GM12878 (cell line): ENCODE data around the gene ZNHIT1. TPM values are rescaled to one million over a fixed set of nuclear protein-coding genes. Genes with fewer than 3 reads are reported as not detected.

ENCODE experiments used
- ATAC-seq: fragments of 200-7000 bp; cut with Tn5 transposase; 3 replicates; pipeline ENCODE4 v1.9.1; 2020; ENCODE audit warnings: mild to moderate bottlenecking, moderate library complexity
- BruUV-seq: library from RNA; stranded (reverse); fragments of 400-500 nt; replicated peaks from 2 replicates; lab custom pipeline; 2021; lab: Mats Ljungman, UMichigan
- CTCF ChIA-PET: fragments of 300-600 bp; sonication (Branson Sonifier 250); formaldehyde crosslinking; extraction: SDS; loops from one replicate; lab custom pipeline; 2021; ENCODE audit warnings: inconsistent platforms; lab: Yijun Ruan, JAX
- POLR2A ChIA-PET: fragments of 350-600 bp; formaldehyde crosslinking; extraction: SDS; loops from one replicate; lab custom pipeline; 2021; ENCODE audit warnings: inconsistent platforms; lab: Charles Lee
- RAD21 ChIA-PET: fragments of 300-600 bp; sonication (Branson Sonifier 250); formaldehyde crosslinking; loops from one replicate; lab custom pipeline; 2023; ENCODE audit warnings: antibody characterized with exemption; ENCODE audit not compliant: unreplicated experiment; lab: Charles Lee
- SMC1A ChIA-PET: fragments of 300-600 bp; sonication (Branson Sonifier 250); formaldehyde crosslinking; loops from one replicate; lab custom pipeline; 2023; ENCODE audit not compliant: unreplicated experiment, uncharacterized antibody; lab: Charles Lee
- DNase-seq: peaks from one replicate; pipeline ENCODE4 v3.0.0-alpha.2; 2011; ENCODE audit warnings: low read depth, low spot score
- FAIRE-seq: peaks from 3 replicates; lab custom pipeline; 2011; peaks lifted over from hg19 to GRCh38; lab: Jason Lieb, UNC
- H2AFZ ChIP-seq: 2 replicates; pipeline ENCODE4 v1.6.0; 2011; ENCODE audit warnings: low read depth, low read length, control low read depth; ENCODE audit not compliant: control insufficient read depth
- H3K27ac ChIP-seq: 2 replicates; pipeline ENCODE4 v1.5.1; 2011; ENCODE audit warnings: control low read depth; ENCODE audit not compliant: control insufficient read depth, insufficient read depth
- H3K27me3 ChIP-seq, 2 experiments: replicated peaks in 1 of 2; 2 replicates each; pipeline versions ENCODE4 v1.6.0 to v1.6.1; 2011; ENCODE audit warnings: low read length in 1 of 2; ENCODE audit not compliant: control insufficient read depth in 2 of 2, insufficient read depth in 2 of 2
- H3K36me3 ChIP-seq, 2 experiments: 2 replicates each; pipeline ENCODE4 v1.5.1; 2011; ENCODE audit warnings: low read length in 1 of 2; ENCODE audit not compliant: control insufficient read depth in 2 of 2, insufficient read depth in 2 of 2
- H3K4me1 ChIP-seq: 2 replicates; pipeline ENCODE4 v1.6.1; 2011; ENCODE audit warnings: mild to moderate bottlenecking, low read length, moderate library complexity, mixed read lengths; ENCODE audit not compliant: control insufficient read depth, insufficient read depth
- H3K4me2 ChIP-seq: 2 replicates; pipeline ENCODE4 v1.6.0; 2011; ENCODE audit warnings: control low read depth; ENCODE audit not compliant: control insufficient read depth, insufficient read depth
- H3K4me3 ChIP-seq: fragments of 200-600 bp; sonication (generic); 2 replicates; pipeline ENCODE4 v1.5.1; 2016
- H3K79me2 ChIP-seq: 2 replicates; pipeline ENCODE4 v1.6.0; 2011; ENCODE audit warnings: low read length; ENCODE audit not compliant: control insufficient read depth, insufficient read depth
- H3K9ac ChIP-seq: 2 replicates; pipeline ENCODE4 v1.8.0; 2011; ENCODE audit warnings: low read length, control low read depth, mixed read lengths; ENCODE audit not compliant: control insufficient read depth, insufficient read depth
- H3K9me3 ChIP-seq: replicated peaks from 3 replicates; pipeline ENCODE4 v1.5.1; 2011; ENCODE audit warnings: mild to moderate bottlenecking, low read length; ENCODE audit not compliant: control insufficient read depth, insufficient read depth
- H4K20me1 ChIP-seq: 2 replicates; pipeline ENCODE4 v1.6.0; 2011; ENCODE audit not compliant: control insufficient read depth, insufficient read depth
- BHLHE40 ChIP-seq, 2 experiments: fragments of 450-650 bp in 1 of 2; IDR thresholded peaks; 2 replicates each; pipeline ENCODE4 v1.6.1; 2011 to 2017; ENCODE audit warnings: low read depth in 2 of 2, borderline replicate concordance in 1 of 2, improper control_type of control experiment in 1 of 2, low read length in 1 of 2, mild to moderate bottlenecking in 1 of 2
- CBX3 ChIP-seq: fragments of 200-600 bp; sonication (generic); IDR thresholded peaks from 2 replicates; pipeline ENCODE4 v1.6.1; 2016; ENCODE audit warnings: low read depth, borderline replicate concordance
- EGR1 ChIP-seq, 2 experiments: IDR thresholded peaks; 1 replicate in 1 of 2; 2 replicates in 1 of 2; pipeline ENCODE4 v1.6.1; 2011 to 2012; ENCODE audit warnings: low read depth in 2 of 2, low read length in 2 of 2, borderline replicate concordance in 1 of 2, mild to moderate bottlenecking in 1 of 2, moderate library complexity in 1 of 2
- ESRRA ChIP-seq: IDR thresholded peaks from 2 replicates; pipeline ENCODE4 v1.6.1; 2012; ENCODE audit warnings: mild to moderate bottlenecking, low read length, improper control_type of control experiment
- GATAD2B ChIP-seq: fragments of 450-650 bp; conservative IDR thresholded peaks from 2 replicates; pipeline ENCODE4 v1.6.1; 2017; ENCODE audit warnings: low read depth, mild to moderate bottlenecking, moderate library complexity
- MYB ChIP-seq: fragments of 150-350 bp; IDR thresholded peaks from 2 replicates; pipeline ENCODE4 v1.6.1; 2014; ENCODE audit warnings: mild to moderate bottlenecking, low read depth, low read length, borderline replicate concordance
- NFXL1 ChIP-seq: fragments of 450-650 bp; IDR thresholded peaks from 2 replicates; pipeline ENCODE4 v1.6.1; 2017; ENCODE audit warnings: antibody characterized with exemption, mild to moderate bottlenecking, borderline replicate concordance
- PAX5 ChIP-seq: IDR thresholded peaks from 2 replicates; pipeline ENCODE4 v1.6.1; 2011; ENCODE audit warnings: low read depth, low read length, borderline replicate concordance
- POLR2AphosphoS2 ChIP-seq: IDR thresholded peaks from 2 replicates; pipeline ENCODE4 v1.6.1; 2011; ENCODE audit warnings: low read depth, mild to moderate bottlenecking, low read length, improper control_type of control experiment, moderate library complexity
- RB1 ChIP-seq: fragments of 450-650 bp; formaldehyde crosslinking; IDR thresholded peaks from 2 replicates; pipeline ENCODE4 v1.6.1; 2017; ENCODE audit warnings: mild to moderate bottlenecking, borderline replicate concordance
- RBBP5 ChIP-seq: fragments of 200-600 bp; sonication (generic); conservative IDR thresholded peaks from 2 replicates; pipeline ENCODE4 v1.6.1; 2016
- SRF ChIP-seq, 2 experiments: IDR thresholded peaks; 2 replicates each; pipeline ENCODE4 v1.6.1; 2011; ENCODE audit warnings: low read depth in 2 of 2, low read length in 2 of 2, mild to moderate bottlenecking in 1 of 2, moderate library complexity in 1 of 2
- TCF3 ChIP-seq: IDR thresholded peaks from 2 replicates; pipeline ENCODE4 v1.6.1; 2012; ENCODE audit warnings: low read depth, mild to moderate bottlenecking, low read length, borderline replicate concordance; ENCODE audit not compliant: insufficient read depth
- TCF7 ChIP-seq: IDR thresholded peaks from 2 replicates; pipeline ENCODE4 v1.6.1; 2014; ENCODE audit warnings: antibody characterized with exemption, borderline replicate concordance
- ZNF207 ChIP-seq: fragments of 450-650 bp; IDR thresholded peaks from 2 replicates; pipeline ENCODE4 v1.6.1; 2014; ENCODE audit warnings: antibody characterized with exemption, mild to moderate bottlenecking, borderline replicate concordance
- WGBS: methylation state at CpG from one replicate; pipeline ENCODE4 v1.1.6; 2016; ENCODE audit warnings: low lambda C conversion rate; ENCODE audit not compliant: insufficient replicate concordance, insufficient coverage; ENCODE audit errors: missing lambda C conversion rate; 5-methylcytosine and 5-hydroxymethylcytosine counted together
- in situ Hi-C: fragments of 300-500 bp; cut with MboI; formaldehyde crosslinking; loops from 9 replicates; pipeline ENCODE4 v1.14.3; 2018; ENCODE audit warnings: mixed read lengths
- intact Hi-C: fragments of 100-400 bp; cut with micrococcal nuclease; formaldehyde crosslinking; loops from one replicate; pipeline ENCODE4 v1.14.2; 2022; ENCODE audit not compliant: unreplicated experiment
- polyA plus RNA-seq, 11 experiments: library from polyadenylated mRNA; depleted of rRNA in 4 of 11; unstranded in 6 of 11; stranded (reverse) in 5 of 11; fragments of >200 nt; fragmentation: Nextera tagmentation in 4 of 11; fragmentation: Illumina TruSeq in 1 of 11; extraction: Ambion mirVana in 4 of 11; extraction: Trizol in 1 of 11; gene quantifications; 1 replicate in 1 of 11; 2 replicates in 10 of 11; pipeline versions ENCODE4 v1.2.1 to v1.2.3, GENCODE V29; 2011 to 2016; ENCODE audit warnings: inconsistent platforms in 2 of 11, missing spikeins in 2 of 11, low read depth in 1 of 11
- total RNA-seq, 4 experiments: library from RNA; depleted of rRNA in 3 of 4; stranded (reverse); fragments of >200 nt in 3 of 4; fragmentation: Illumina TruSeq in 1 of 4; extraction: Trizol in 1 of 4; gene quantifications; 2 replicates each; pipeline versions ENCODE4 v1.2.1 to v1.2.3, GENCODE V29; 2013 to 2021

The ZNHIT1 gene
- total and polyA plus RNA-seq, 10 of the 15 experiments (the other 5 are each of a cell fraction or from before 2014, with no cell fraction given): 3.8 to 79.2 (median 44.5) TPM

DNA sequence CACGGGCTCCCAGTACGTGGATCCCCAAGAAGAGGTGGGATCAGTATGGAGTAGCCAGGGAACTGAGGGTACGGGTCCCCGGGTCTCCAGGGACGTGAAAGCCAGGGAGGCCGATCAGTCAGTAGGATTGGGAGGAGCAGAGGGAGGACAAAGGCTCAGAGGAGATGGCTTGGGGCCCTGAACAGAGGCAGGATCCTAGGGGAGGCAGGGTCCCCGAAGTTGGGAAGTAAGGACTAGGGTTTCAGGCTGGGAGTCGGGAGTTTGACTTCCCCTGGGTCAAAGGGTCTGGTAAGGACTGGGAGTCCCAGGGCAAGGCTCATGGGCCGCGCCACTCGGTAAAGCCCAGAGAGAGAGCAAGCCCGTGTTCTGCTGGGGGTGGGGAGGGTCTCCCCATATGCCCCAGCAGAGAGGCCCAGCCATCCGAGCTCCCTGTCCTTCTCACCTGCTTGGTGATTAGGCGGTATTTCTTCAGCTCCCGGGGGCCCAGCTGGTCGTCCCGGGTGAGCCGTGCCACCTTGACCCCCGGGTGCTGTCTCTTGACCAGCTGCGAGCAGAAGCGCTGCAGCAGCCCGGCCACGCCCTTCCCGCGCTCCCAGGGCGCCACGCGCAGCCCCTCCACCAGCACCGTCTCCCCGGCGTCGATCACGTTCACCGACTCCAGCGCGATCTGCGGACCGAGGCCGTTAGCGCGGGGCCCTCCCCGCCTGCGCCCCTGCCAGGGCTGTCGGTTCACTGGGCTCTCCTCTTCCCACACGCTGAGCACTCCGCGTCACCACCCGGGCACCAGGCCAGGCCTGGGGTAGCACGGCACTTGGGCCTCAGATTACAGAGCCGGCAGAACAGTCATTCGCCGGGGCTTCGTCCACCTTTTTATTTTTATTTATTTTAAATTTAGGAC lies 44.9 kb upstream of the ZNHIT1 start:
- 0 out of 2 replicates have a peak overlapping the region, but pooled peaks have one; percentile 23 for H3K4me3 ChIP-seq
- peaks cover 7% of the 10 kb centered on the region; the same call in 1 of the 2 replicates for H3K4me1 ChIP-seq

DNA sequence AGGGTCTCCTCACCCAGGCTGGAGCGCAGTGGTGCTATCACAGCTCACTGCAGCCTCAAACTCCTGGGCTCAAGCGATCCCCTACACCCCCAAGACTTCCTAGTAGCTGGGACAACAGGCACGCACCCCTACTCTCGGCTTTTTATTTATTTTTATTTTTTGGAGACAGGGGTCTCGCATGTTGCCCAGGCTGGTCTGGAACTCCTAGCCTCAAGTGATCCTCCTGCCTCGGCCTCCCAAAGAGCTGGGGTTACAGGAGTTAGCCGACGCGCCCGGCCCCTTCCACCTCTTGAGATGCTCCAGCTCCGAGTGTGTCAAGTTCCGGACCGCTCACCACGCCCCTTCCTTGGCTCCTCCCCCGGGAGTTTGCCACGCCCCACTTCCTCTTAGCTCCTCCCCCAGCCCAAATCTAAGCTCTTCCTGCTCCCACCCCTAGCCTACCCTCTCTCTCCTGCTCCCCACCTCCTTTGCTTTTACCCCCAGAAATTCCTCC lies 44.2 kb upstream of the ZNHIT1 start:
- H3K27me3 ChIP-seq: peaks cover 27 to 36% of the 10 kb centered on the region in 2 experiments
- no peak overlapping the region for H3K27ac ChIP-seq
- H3K4me1 ChIP-seq: peaks cover 7% of the 10 kb centered on the region; the same call in 1 of the 2 replicates
- DNase-seq (no peak), ATAC-seq (peak; percentile 90), FAIRE-seq (peak; percentile 74)
- no peaks in the 10 kb centered on the region for H4K20me1 ChIP-seq
- ChIA-PET POLR2A (interaction anchor here (0.6 to 1.0 kb wide), 3 partner anchors 9 to 29 kb away, joined by 3 to 4 read pairs (median 3); partner anchors contain the start of gene VGF), RAD21 (interaction anchor here (0.9 to 2.4 kb wide), 7 partner anchors 8 to 109 kb away, joined by 3 to 15 read pairs (median 3); partner anchors contain the start of gene VGF), CTCF (interaction anchor here (0.9 to 2.8 kb wide), 9 partner anchors 8 to 367 kb away, joined by 3 to 35 read pairs (median 5); partner anchors contain the start of genes VGF and ZNHIT1), SMC1A (interaction anchor here (0.6 to 1.8 kb wide), 9 partner anchors 9 to 148 kb away, joined by 3 to 7 read pairs (median 3); partner anchors contain the start of genes IFT22, PLOD3 and ZNHIT1)
- no TSS peak for BruUV-seq
- H3K4me2 ChIP-seq: peak overlapping the region; percentile 59; the same call in 1 of the 2 replicates
- H3K9me3 ChIP-seq: no peaks in the 10 kb centered on the region; the same call in 2 of the 3 replicates
- 0 out of 2 replicates have a peak overlapping the region, but pooled peaks have one; percentile 23 for H3K4me3 ChIP-seq
- peak overlapping the region; percentile 72 for H2AFZ ChIP-seq
- no peak overlapping the region for H3K9ac ChIP-seq
- no peaks in the 10 kb centered on the region for H3K79me2 ChIP-seq
- in situ Hi-C loops (no loop called here), intact Hi-C loops (no loop called here)
- WGBS: 1% methylated on average over 16 of the region's 16 CpGs
- no peaks in the 10 kb centered on the region for H3K36me3 ChIP-seq
- TF ChIP-seq RBBP5 (no peak), ESRRA (no peak), ZNF207 (no peak), POLR2AphosphoS2 (no peak), RB1 (no peak), TCF7 (no peak), NFXL1 (no peak), SRF (IDR thresholded peaks at IDR 0.05; ENCODE audit: low read depth in 2 of 2, low read length in 2 of 2) (peak; percentile 24 to 73; a peak in 1 of 4 replicates), TCF3 (no peak), GATAD2B (no peak), EGR1 (IDR thresholded peaks at IDR 0.05; ENCODE audit: borderline replicate concordance in 1 of 2, low read depth in 2 of 2, low read length in 2 of 2) (no peak), PAX5 (no peak), MYB (no peak)

More for the DNA sequence above, 44.9 kb upstream of the ZNHIT1 start:
- Histone ChIP-seq H4K20me1 (no peaks in the 10 kb centered on the region), H3K79me2 (no peaks in the 10 kb centered on the region), H3K9me3 (no peaks in the 10 kb centered on the region; the same call in 2 of the 3 replicates), H2AFZ (no peak overlapping the region; the same call in 1 of the 2 replicates), H3K4me2 (peak overlapping the region; percentile 50; the same call in 1 of the 2 replicates), H3K27me3 (peaks cover 26 to 32% of the 10 kb centered on the region in 2 experiments), H3K9ac (no peak overlapping the region), H3K36me3 (no peaks in the 10 kb centered on the region), H3K27ac (no peak overlapping the region)
- FAIRE-seq: no peak
- DNase-seq: no peak
- no TSS peak for BruUV-seq
- POLR2A ChIA-PET: interaction anchor here (0.6 to 1.0 kb wide), 3 partner anchors 8 to 29 kb away, joined by 3 to 4 read pairs (median 3); partner anchors contain the start of gene VGF
- 10% methylated on average over 45 of the region's 53 CpGs for WGBS
- RAD21 ChIA-PET: interaction anchor here (0.9 to 2.4 kb wide), 7 partner anchors 8 to 110 kb away, joined by 3 to 15 read pairs (median 3); partner anchors contain the start of gene VGF
- SMC1A ChIA-PET: interaction anchor here (0.7 to 1.8 kb wide), 8 partner anchors 9 to 149 kb away, joined by 3 to 7 read pairs (median 4); partner anchors contain the start of genes IFT22, PLOD3 and ZNHIT1
- in situ Hi-C loops: no loop called here
- CTCF ChIA-PET: interaction anchor here (0.9 to 2.8 kb wide), 8 partner anchors 7 to 110 kb away, joined by 3 to 35 read pairs (median 6); partner anchors contain the start of genes VGF and ZNHIT1
- intact Hi-C loops: no loop called here
- peak; percentile 22 for ATAC-seq
- peak in 1 of 2 experiments; percentile 17; a peak in 1 of 4 replicates for TF ChIP-seq BHLHE40 (IDR thresholded peaks at IDR 0.05; ENCODE audit: borderline replicate concordance in 1 of 2, low read depth in 2 of 2, low read length in 1 of 2)
- TF ChIP-seq CBX3: no peak
- TF ChIP-seq, all 136 proteins: peak for 1
